ENCODE data around the gene KATNB1. TPM values are rescaled to one million over a fixed set of nuclear protein-coding genes. Genes with fewer than 3 reads are reported as not detected.

KATNB1 gene
- total RNA-seq (2021; ENCODE audit: unreplicated experiment) = 32.2 TPM
- polyA plus RNA-seq (2012) = 31.0 and 31.3 TPM in 2 replicates
- Bru-seq, nascent RNA = percentile 48 among the genes with signal in this experiment
- BruChase-seq, experiment 1, labeled RNA remaining after a 6-hour chase = percentile 52 among the genes with signal in this experiment
- BruChase-seq, experiment 2, labeled RNA remaining after a 2-hour chase = percentile 49 among the genes with signal in this experiment
- long read RNA-seq, transcript KATNB1-201 (20 exons, 2,664 nt) = major isoform, 34 of 97 reads
- long read RNA-seq, partial matches to known transcripts = 36 of 97 reads
- long read RNA-seq, other reads (novel, unspliced or antisense) = 26 of 97 reads

- CTCF ChIA-PET = interaction anchor here (0.9 to 2.5 kb wide), 7 partner anchors 13 to 160 kb away, joined by 3 to 10 read pairs (median 4); no protein-coding TSS in a partner anchor
- Histone ChIP-seq H3K36me3 (ENCODE audit: control insufficient read depth in 1 of 2, insufficient read depth in 2 of 2, low read length in 2 of 2) (no peaks in the 10 kb centered on the region), H3K4me2 (ENCODE audit: low read length) (peak within 1 kb of the TSS; percentile 93), H3K4me3 (replicated peaks in 1 of 2; ENCODE audit: low read depth in 1 of 2, low read length in 2 of 2) (peak within 1 kb of the TSS; percentile 91 to 96), H3K9me3 (ENCODE audit: control insufficient read depth in 1 of 2, insufficient read depth in 1 of 2, low read depth in 1 of 2, low read length in 2 of 2) (no peaks in the 10 kb centered on the region), H3K4me1 (ENCODE audit: control insufficient read depth in 1 of 2, insufficient read depth in 2 of 2, low read length in 2 of 2) (peaks cover 8 to 24% of the 10 kb centered on the region in 2 experiments), H2AFZ (ENCODE audit: low read depth, low read length, poor library complexity, severe bottlenecking) (no peak within 1 kb of the TSS), H3K9me2 (ENCODE audit: insufficient read depth) (no peaks in the 10 kb centered on the region), H4K20me1 (ENCODE audit: insufficient read depth) (no peaks in the 10 kb centered on the region), H3K79me2 (ENCODE audit: insufficient read depth, low read length) (peaks cover 10% of the 10 kb centered on the region; the same call in 1 of the 2 replicates), H3K27ac (ENCODE audit: low read depth, low read length) (peak within 1 kb of the TSS; percentile 79), H3K9ac (ENCODE audit: low read length) (peak within 1 kb of the TSS; percentile 94), H3K27me3 (ENCODE audit: insufficient read depth, low read length) (no peaks in the 10 kb centered on the region)
- intact Hi-C loops (cut with micrococcal nuclease) = loop anchor here (5.0 kb wide), 1 partner anchor 144 kb away; no protein-coding TSS in a partner anchor
- ATAC-seq (no peak; the same call in 1 of the 2 replicates), DNase-seq (ENCODE audit: low read depth, low spot score) (no peak)
- TF ChIP-seq CBX3 (IDR thresholded peaks at IDR 0.05; ENCODE audit: low read depth) = no peak
- TF ChIP-seq ELF1 (IDR thresholded peaks at IDR 0.05; ENCODE audit: borderline replicate concordance, low read depth) = no peak
- TF ChIP-seq ZFX (IDR thresholded peaks at IDR 0.05) = no peak
- no peak for TF ChIP-seq ZNF274 (IDR thresholded peaks at IDR 0.05; ENCODE audit: low read depth, low read length)
- no peak for TF ChIP-seq REST (IDR thresholded peaks at IDR 0.05; ENCODE audit: low read depth)
- no peak for TF ChIP-seq JUND (IDR thresholded peaks at IDR 0.05)
- TF ChIP-seq FOSL1 (IDR thresholded peaks at IDR 0.05; ENCODE audit: low read depth) = no peak
- no peak for TF ChIP-seq TCF7L2 (IDR thresholded peaks at IDR 0.05; ENCODE audit: borderline replicate concordance, extremely low read depth, insufficient read depth, insufficient read length)
- no peak for TF ChIP-seq YY1 (IDR thresholded peaks at IDR 0.05; ENCODE audit: extremely low read depth, insufficient replicate concordance, low read depth, low read length)
- TF ChIP-seq ATF3 (IDR thresholded peaks at IDR 0.05) = no peak
- TF ChIP-seq EZH2 (IDR thresholded peaks at IDR 0.05) = no peak
- TF ChIP-seq CEBPB (IDR thresholded peaks at IDR 0.05; ENCODE audit: low read depth) = no peak
- TF ChIP-seq RAD21 (IDR thresholded peaks at IDR 0.05; ENCODE audit: low read depth) = no peak
- no peak for TF ChIP-seq CTCF (IDR thresholded peaks at IDR 0.05 in 2 of 3, conservative IDR thresholded peaks at IDR 0.05 in 1 of 3; ENCODE audit: borderline replicate concordance in 1 of 3, insufficient read depth in 1 of 3, low read depth in 2 of 3, low read length in 2 of 3)
- no peak for TF ChIP-seq SP1 (IDR thresholded peaks at IDR 0.05; ENCODE audit: low read depth)
- no peak for TF ChIP-seq SRF (IDR thresholded peaks at IDR 0.05; ENCODE audit: low read depth)
- no peak for TF ChIP-seq MAX (IDR thresholded peaks at IDR 0.05)
- no peak; the same call in 1 of the 2 replicates for TF ChIP-seq POLR2AphosphoS5 (IDR thresholded peaks at IDR 0.05; ENCODE audit: low read depth, low read length)
- BruUV-seq (replicated peaks) = no TSS peak
- RAD21 ChIA-PET (ENCODE audit: low non-redundant PET in 1 of 2, low total read pairs in 2 of 2, uncharacterized antibody in 2 of 2, unreplicated experiment in 2 of 2) = interaction anchor here (1.0 to 1.3 kb wide), 3 partner anchors 127 to 145 kb away, joined by 3 to 5 read pairs (median 3); no protein-coding TSS in a partner anchor
- POLR2A ChIA-PET = interaction anchor here (0.9 to 1.5 kb wide), 8 partner anchors 10 to 265 kb away, joined by 3 to 7 read pairs (median 3); partner anchors contain the start of gene USB1
These were observed at the start of gene KATNB1 for GRCh38 chr16:57735755-57736418. Gene KATNB1 (plus strand): TSS chr16:57735770. CDS start chr16:57737244, 1,474 bp downstream.
